AG10803 (cell line): Measurements from ENCODE around the gene CLTCL1.

Experiments
- DNase-seq: peaks from one replicate; pipeline ENCODE4 v3.0.0; 2010; ENCODE audit warnings: low read depth
- H3K4me3 ChIP-seq: 2 replicates; pipeline ENCODE4 v1.5.1; 2011; ENCODE audit warnings: mild to moderate bottlenecking, low read length, control low read depth
- TF ChIP-seq, protein P1 (sequence below): conservative IDR thresholded peaks from 2 replicates; pipeline ENCODE4 v1.5.1; 2011; ENCODE audit warnings: mild to moderate bottlenecking, low read length, control low read depth, inconsistent platforms

Gene CLTCL1

DNA sequence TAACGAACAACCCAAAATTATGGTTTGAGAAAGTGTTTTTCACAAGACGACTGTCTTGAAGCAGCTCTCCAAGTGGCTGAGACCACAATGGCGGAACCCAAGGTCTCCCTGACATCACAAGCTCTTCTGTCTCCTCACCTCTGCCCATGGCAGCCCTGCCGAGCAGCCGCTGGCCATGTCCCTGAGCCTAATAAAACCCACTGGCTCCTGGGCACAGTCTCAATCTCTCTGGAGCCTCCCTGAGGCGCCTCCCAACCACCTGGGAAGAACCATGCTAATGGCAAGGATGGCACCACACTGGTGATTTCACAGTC is 50.0 kb downstream of the CLTCL1 start:
- no peak overlapping the region for H3K4me3 ChIP-seq
- no peak for DNase-seq
- TF ChIP-seq, protein P1, sequence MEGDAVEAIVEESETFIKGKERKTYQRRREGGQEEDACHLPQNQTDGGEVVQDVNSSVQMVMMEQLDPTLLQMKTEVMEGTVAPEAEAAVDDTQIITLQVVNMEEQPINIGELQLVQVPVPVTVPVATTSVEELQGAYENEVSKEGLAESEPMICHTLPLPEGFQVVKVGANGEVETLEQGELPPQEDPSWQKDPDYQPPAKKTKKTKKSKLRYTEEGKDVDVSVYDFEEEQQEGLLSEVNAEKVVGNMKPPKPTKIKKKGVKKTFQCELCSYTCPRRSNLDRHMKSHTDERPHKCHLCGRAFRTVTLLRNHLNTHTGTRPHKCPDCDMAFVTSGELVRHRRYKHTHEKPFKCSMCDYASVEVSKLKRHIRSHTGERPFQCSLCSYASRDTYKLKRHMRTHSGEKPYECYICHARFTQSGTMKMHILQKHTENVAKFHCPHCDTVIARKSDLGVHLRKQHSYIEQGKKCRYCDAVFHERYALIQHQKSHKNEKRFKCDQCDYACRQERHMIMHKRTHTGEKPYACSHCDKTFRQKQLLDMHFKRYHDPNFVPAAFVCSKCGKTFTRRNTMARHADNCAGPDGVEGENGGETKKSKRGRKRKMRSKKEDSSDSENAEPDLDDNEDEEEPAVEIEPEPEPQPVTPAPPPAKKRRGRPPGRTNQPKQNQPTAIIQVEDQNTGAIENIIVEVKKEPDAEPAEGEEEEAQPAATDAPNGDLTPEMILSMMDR: no peak

DNA sequence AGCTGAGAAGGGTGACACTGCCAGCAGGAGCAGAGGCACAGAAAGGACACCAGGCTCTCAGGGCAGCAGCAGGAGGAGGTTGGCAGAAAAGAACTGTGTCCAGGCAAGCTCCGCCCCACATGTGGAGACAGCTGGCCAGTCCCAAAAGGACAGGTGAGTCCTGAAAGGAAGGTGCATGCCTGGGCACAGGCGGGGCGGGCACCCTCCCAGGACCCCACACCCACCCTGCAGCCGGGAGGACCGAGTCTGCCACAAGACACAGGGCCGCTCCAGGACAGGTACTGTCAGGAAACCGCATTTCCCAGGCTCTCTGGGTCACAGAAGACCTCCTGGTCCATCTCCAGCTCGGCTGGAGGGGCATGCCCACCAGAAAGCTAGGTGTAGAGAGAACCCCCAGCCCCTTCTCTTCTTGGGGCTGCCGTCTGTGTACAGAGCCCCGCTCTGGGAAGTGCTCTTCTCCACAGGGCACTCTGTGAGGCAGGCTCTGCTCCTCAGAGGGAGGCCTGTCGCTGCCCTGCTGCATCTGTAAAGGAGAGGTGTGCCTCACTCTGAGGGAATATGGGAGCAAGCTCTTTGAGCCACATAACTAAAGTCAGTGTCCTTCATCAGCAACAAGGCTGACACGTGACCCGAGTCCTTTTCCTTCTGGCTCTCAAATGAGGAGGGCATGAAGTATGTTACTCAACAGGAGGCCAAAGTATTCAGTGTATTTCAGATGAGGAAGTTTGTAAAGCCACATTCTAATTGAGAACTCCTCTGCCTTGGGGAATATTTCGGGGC is 50.5 kb downstream of the CLTCL1 start:
- DNase-seq: no peak
- TF ChIP-seq, protein P1: no peak
- H3K4me3 ChIP-seq: no peak overlapping the region

DNA sequence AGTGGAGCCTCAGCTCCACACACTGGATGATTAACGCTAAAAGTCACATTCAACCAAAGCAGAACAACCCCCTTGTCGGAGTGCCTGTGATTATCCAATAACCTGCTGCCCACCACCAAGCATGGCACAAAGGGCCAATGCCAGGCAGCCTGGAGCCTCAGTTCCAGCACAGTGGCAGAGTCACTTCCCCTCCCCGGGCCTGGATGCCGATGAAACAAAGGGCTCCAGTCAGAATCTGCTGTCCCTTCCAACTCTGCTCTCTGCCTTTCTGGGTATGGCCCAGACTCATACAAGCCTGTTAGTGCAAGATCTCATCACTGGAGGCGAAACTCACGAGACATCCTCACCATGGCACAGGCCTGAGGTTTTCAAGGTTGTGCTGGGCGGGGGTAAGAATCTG is 52.1 kb downstream of the CLTCL1 start:
- DNase-seq: no peak
- TF ChIP-seq, protein P1: no peak
- no peak overlapping the region for H3K4me3 ChIP-seq

DNA sequence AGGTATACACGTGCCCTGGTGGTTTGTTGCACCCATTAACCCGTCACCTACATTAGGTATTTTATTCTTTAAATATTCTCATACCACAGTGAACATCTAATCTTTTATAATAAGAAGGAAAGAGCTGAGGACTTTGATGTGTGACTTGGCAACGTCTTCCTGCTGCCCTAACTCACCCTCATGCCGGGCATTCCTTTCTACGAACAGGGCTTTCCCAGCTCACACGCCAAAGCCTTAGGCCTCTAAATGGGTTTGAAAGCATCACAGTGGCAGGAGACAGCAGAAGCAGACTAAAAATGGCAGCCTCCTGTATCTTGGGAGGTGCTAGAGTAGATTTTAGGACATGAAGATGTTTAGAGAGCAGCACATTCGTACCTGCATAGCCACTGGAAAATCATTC is 52.6 kb downstream of the CLTCL1 start:
- H3K4me3 ChIP-seq: no peak overlapping the region
- peak; percentile 13 for DNase-seq
- TF ChIP-seq, protein P1: no peak

DNA sequence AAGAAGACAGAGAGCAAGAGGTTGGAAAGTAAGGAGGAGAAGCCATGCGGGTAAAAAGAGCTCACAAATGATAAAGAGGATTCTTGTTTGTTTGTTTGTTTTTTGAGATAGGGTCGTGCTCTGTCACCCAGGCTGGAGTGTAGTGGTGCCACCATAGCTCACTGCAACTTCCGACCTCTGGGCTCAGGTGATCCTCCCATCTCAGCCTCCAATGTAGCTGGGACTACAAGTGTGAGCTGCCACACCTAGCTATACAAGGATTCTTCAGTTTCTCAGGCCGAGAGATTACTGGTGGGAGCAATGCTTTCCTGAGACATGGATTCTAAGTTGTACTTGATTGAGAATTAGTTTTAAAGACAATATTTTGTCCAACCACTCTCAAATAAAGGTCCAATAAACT is 55.6 kb downstream of the CLTCL1 start:
- DNase-seq: no peak
- no peak overlapping the region for H3K4me3 ChIP-seq
- TF ChIP-seq, protein P1: no peak

DNA sequence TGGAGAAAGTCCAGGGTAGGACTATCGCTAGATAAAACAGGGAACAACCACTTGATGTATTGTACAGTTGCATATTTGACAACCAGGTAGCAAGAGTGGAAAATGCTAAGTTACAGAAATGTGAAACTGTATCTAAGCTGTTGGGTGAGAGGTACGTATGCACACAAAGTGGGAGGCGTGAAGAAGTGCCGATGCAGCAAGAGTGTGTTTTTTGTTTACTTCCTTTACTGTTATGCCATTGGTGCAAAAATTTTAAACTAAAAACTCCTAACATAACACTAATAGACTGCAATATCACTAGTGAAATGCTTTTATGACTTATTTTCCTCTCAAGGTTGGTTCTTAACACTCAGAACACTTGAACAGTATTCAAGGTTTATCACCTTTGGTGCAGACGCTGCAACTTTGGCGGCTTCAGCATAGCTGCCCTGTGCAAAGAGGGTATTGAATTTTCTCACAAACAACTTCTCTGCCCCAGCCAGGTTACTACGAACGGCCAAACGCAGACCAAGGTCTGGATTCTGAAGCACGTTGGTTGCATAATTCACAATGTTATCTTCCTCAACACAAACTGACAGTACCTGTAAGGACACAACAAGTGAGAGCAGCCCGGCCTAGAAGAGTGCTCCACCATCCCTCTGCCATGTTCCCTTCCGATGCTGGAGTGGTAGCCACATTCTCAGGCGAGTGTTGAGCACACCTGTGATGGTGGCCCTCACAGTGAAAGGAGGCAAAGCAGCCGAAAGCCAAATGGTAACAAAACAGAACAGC is 57.2 kb downstream of the CLTCL1 start:
- no peak overlapping the region for H3K4me3 ChIP-seq
- DNase-seq: no peak
- TF ChIP-seq, protein P1: no peak

DNA sequence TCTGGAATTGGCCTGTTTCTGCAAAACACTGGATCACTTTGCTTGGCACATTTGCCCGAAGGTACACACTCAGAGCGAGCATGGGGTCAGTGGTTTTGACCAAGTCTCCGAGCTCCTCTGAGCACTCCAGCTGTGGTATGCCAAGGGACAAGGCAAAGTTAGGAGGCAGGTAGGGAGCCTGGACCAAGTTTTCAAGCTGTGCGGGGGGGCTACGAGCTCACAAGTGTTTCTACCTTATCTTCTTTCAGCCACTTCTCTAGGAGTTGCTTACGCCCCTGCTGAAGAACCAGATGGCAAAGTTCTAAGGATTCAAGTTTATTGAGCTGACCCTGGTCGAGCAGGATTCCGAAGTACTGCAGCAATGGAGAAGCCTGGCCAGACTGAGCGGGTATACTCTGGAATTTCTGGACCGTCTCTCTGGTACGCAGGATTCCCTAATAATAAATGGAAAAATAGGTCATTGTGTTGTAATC is 58.3 kb downstream of the CLTCL1 start:
- H3K4me3 ChIP-seq: no peak overlapping the region
- DNase-seq: no peak
- TF ChIP-seq, protein P1: no peak
